ENCODE results near the gene PLXNB2. TPM values are rescaled to one million over a fixed set of nuclear protein-coding genes. Genes with fewer than 3 reads are reported as not detected.

The PLXNB2 gene
- total and polyA plus RNA-seq, 2 experiments from 2014 or later: 83.2 to 195 TPM

DNA sequence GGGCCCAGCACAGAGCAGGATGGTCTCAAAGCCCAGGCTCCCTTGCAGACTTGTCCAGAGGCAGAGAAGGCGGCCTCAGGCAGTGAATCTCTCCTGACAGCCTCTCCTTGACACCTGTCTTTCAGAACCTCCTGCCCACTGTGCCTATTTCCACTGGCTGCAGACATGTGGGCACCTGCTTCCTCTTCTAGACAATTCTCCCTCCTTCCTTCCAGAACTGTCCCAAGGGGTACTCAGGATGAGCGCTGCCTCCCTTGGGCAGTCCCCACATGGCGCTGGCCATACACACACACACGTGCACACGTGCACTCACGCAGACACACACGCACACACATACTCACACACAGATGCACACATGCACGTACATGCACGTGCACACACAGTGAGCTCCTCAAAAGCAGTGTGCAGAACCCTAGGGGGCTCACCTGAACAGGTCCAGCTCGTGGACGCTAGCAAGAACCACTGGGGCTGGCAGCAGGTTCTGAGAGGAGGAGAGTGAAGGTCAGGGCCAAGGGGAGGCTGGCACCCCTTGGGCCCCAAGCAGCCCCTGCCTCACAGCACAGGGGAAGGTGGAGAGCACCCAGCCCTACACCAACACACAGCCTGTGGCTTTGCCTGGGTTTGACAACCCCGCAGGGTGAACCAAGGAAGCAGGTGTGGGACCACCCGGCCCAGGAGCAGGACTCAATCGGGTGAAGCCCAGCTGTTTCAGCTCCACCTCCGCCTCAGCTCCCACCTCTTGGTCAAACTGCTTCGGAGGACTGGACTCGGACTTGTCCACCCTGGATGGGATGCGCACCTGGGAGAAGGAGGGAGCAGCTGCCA lies 8.1 kb upstream of the PLXNB2 start:
- H3K9me3 ChIP-seq (ENCODE audit: low read depth): no peaks in the 10 kb centered on the region
- H3K4me3 ChIP-seq: no peak overlapping the region
- H3K36me3 ChIP-seq: no peaks in the 10 kb centered on the region
- H3K4me1 ChIP-seq (ENCODE audit: low read depth): peaks cover 10% of the 10 kb centered on the region
- H3K27ac ChIP-seq: no peak overlapping the region
- no peaks in the 10 kb centered on the region for H3K27me3 ChIP-seq
- DNase-seq (ENCODE audit: low read depth in 1 of 2, low spot score in 1 of 2): no peak
- TF ChIP-seq CTCF (IDR thresholded peaks at IDR 0.05; ENCODE audit: low read depth, low read length): no peak

GRCh38 chr22:50314455-50315288 lies 7.2 kb upstream of the PLXNB2 start:
- no peak for TF ChIP-seq CTCF (IDR thresholded peaks at IDR 0.05; ENCODE audit: low read depth, low read length)
- peak in 1 of 2 donors; percentile 56 for DNase-seq (ENCODE audit: low read depth in 1 of 2, low spot score in 1 of 2)
- no peak overlapping the region for H3K4me3 ChIP-seq

GRCh38 chr22:50314081-50314454 lies 6.6 kb upstream of the PLXNB2 start:
- H3K27ac ChIP-seq: no peak overlapping the region
- H3K4me1 ChIP-seq (ENCODE audit: low read depth): peaks cover 12% of the 10 kb centered on the region
- no peak for TF ChIP-seq CTCF (IDR thresholded peaks at IDR 0.05; ENCODE audit: low read depth, low read length)
- no peaks in the 10 kb centered on the region for H3K36me3 ChIP-seq
- no peaks in the 10 kb centered on the region for H3K27me3 ChIP-seq
- DNase-seq (ENCODE audit: low read depth in 1 of 2, low spot score in 1 of 2): no peak
- H3K9me3 ChIP-seq (ENCODE audit: low read depth): no peaks in the 10 kb centered on the region
- no peak overlapping the region for H3K4me3 ChIP-seq

More at GRCh38 chr22:50314455-50315288, 7.2 kb upstream of the PLXNB2 start:
- Histone ChIP-seq H3K36me3 (no peaks in the 10 kb centered on the region), H3K4me1 (ENCODE audit: low read depth) (peaks cover 10% of the 10 kb centered on the region), H3K9me3 (ENCODE audit: low read depth) (no peaks in the 10 kb centered on the region), H3K27me3 (no peaks in the 10 kb centered on the region), H3K27ac (no peak overlapping the region)

GRCh38 chr22:50313600-50313999 lies 6.2 kb upstream of the PLXNB2 start:
- no peak for DNase-seq (ENCODE audit: low read depth in 1 of 2, low spot score in 1 of 2)
- Histone ChIP-seq H3K9me3 (ENCODE audit: low read depth) (no peaks in the 10 kb centered on the region), H3K4me3 (no peak overlapping the region), H3K27ac (no peak overlapping the region), H3K36me3 (no peaks in the 10 kb centered on the region), H3K4me1 (ENCODE audit: low read depth) (peaks cover 17% of the 10 kb centered on the region), H3K27me3 (no peaks in the 10 kb centered on the region)
- no peak for TF ChIP-seq CTCF (IDR thresholded peaks at IDR 0.05; ENCODE audit: low read depth, low read length)

DNA sequence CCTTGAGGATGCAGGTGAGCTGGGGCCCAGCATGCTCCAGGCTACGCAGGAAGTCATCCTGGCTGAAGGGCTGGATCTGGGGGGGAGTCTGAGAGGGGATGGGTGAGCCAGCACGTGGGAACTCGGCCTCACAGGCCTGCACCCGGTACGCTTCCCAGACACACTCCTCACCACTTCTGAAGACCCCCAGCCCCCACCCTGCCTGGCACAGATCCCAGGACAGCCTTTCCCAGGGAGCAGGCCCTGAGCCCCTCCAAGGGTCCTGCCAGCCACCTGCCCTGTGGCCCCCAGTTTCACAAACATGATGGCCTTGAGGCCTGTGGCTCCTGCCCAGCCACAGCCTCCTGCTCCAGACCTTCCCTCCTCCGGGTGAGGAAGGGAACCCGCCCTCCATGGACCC lies 5.6 kb upstream of the PLXNB2 start:
- Histone ChIP-seq H3K36me3 (no peaks in the 10 kb centered on the region), H3K27ac (no peak overlapping the region), H3K4me3 (no peak overlapping the region), H3K27me3 (no peaks in the 10 kb centered on the region), H3K4me1 (ENCODE audit: low read depth) (peaks cover 23% of the 10 kb centered on the region), H3K9me3 (ENCODE audit: low read depth) (no peaks in the 10 kb centered on the region)
- DNase-seq (ENCODE audit: low read depth in 1 of 2, low spot score in 1 of 2): no peak
- TF ChIP-seq CTCF (IDR thresholded peaks at IDR 0.05; ENCODE audit: low read depth, low read length): no peak

Data from cardiac muscle cell (in vitro differentiated cells and primary cell).